ENCODE data around the gene ZFP14. TPM values are rescaled to one million over a fixed set of nuclear protein-coding genes. Genes with fewer than 3 reads are reported as not detected.

ZFP14 gene
- total and polyA plus RNA-seq, 9 donors, result 3.1 to 10.5 (median 6.7) TPM

DNA sequence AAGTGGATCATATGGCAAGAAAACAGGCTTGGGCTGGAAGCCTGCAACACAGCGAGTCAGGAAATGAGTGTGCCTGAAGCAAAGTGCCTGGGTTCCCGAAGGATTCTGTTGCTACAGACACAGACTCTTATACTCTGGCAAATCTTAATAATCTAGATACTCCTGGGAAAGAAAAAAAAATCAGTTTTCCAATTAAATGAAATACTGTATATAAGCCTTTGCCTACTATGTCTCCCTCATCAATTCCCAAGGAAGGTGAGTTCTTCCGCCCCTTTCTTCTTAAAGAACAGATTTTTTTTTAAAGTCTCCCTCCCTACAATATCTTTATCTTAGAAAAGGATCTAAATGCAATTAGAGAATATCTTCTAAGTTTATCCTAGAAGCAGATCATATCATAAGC, 29.1 kb upstream of the ZFP14 start:
- Histone ChIP-seq H3K27me3 (no peaks in the 10 kb centered on the region), H3K4me1 (ENCODE audit: insufficient read depth) (no peaks in the 10 kb centered on the region), H3K9me3 (peaks cover 0 to 32% of the 10 kb centered on the region in 2 donors), H3K27ac (no peak overlapping the region), H3K36me3 (no peaks in the 10 kb centered on the region), H3K4me3 (no peak overlapping the region)
- WGBS, 3 donors, result 84 to 99% (median 98%) methylated on average over 3 of the region's 3 CpGs
- TF ChIP-seq, protein P1, sequence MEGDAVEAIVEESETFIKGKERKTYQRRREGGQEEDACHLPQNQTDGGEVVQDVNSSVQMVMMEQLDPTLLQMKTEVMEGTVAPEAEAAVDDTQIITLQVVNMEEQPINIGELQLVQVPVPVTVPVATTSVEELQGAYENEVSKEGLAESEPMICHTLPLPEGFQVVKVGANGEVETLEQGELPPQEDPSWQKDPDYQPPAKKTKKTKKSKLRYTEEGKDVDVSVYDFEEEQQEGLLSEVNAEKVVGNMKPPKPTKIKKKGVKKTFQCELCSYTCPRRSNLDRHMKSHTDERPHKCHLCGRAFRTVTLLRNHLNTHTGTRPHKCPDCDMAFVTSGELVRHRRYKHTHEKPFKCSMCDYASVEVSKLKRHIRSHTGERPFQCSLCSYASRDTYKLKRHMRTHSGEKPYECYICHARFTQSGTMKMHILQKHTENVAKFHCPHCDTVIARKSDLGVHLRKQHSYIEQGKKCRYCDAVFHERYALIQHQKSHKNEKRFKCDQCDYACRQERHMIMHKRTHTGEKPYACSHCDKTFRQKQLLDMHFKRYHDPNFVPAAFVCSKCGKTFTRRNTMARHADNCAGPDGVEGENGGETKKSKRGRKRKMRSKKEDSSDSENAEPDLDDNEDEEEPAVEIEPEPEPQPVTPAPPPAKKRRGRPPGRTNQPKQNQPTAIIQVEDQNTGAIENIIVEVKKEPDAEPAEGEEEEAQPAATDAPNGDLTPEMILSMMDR (IDR thresholded peaks at IDR 0.05), result no peak
- DNase-seq, result no peak
- intact Hi-C loops (cut with DNase I), result no loop called here

DNA sequence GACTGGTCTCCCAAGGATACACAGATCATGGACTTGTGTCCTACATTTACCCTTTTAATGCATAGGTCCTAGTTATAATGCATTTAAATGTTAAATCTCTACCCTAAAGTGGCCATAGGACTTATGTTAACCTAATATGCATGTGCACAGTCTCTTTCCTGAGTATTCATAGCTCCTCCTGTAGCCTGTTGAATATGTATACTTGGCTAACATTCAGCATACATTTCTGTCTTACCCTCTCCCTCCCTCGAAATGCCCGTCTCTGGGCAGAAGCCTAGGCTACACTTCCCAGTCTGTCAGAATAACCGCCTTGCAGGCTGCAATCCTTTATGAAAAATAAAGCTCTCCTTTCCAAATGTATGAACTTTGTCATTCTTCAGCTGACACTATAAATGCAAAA, 25.5 kb upstream of the ZFP14 start:
- WGBS, 3 donors, result 95 to 98% (median 95%) methylated on average over 3 of the region's 3 CpGs
- Histone ChIP-seq H3K4me1 (ENCODE audit: insufficient read depth) (no peaks in the 10 kb centered on the region), H3K27ac (no peak overlapping the region), H3K9me3 (peaks cover 0 to 37% of the 10 kb centered on the region in 2 donors), H3K27me3 (no peaks in the 10 kb centered on the region), H3K4me3 (no peak overlapping the region), H3K36me3 (no peaks in the 10 kb centered on the region)
- no peak for DNase-seq
- TF ChIP-seq, protein P1 (IDR thresholded peaks at IDR 0.05), result no peak
- TF ChIP-seq EP300 (IDR thresholded peaks at IDR 0.05) (no peak), POLR2A (IDR thresholded peaks at IDR 0.05) (no peak)
- intact Hi-C loops (cut with DNase I), result no loop called here

DNA sequence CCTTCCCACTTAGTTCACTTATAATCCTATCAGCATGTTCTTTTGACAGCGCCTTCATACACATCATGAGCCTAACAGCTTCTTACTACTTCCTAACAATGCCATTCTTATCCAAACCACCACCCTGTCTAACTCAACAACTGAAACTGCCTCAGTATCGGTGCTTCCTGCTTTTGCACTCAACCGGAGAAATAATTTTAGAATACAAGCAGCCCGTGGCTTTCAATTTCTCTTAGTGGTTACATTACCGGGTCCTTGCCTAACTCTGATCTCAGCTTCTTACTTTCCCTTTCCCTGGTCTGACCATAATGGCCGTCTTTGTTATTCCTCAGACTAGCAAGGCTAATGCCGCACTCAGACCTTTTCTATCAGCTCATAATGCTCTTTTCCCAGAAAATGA, 22.5 kb upstream of the ZFP14 start:
- Histone ChIP-seq H3K4me1 (ENCODE audit: insufficient read depth) (no peaks in the 10 kb centered on the region), H3K27ac (no peak overlapping the region), H3K4me3 (no peak overlapping the region), H3K36me3 (no peaks in the 10 kb centered on the region), H3K27me3 (no peaks in the 10 kb centered on the region), H3K9me3 (peaks cover 0 to 43% of the 10 kb centered on the region in 2 donors)
- WGBS, 3 donors, result 96 to 99% (median 98%) methylated on average over 7 of the region's 7 CpGs
- TF ChIP-seq, protein P1 (IDR thresholded peaks at IDR 0.05), result no peak
- TF ChIP-seq EP300 (IDR thresholded peaks at IDR 0.05) (no peak), POLR2A (IDR thresholded peaks at IDR 0.05) (no peak)
- DNase-seq, result no peak
- intact Hi-C loops (cut with DNase I), result no loop called here

DNA sequence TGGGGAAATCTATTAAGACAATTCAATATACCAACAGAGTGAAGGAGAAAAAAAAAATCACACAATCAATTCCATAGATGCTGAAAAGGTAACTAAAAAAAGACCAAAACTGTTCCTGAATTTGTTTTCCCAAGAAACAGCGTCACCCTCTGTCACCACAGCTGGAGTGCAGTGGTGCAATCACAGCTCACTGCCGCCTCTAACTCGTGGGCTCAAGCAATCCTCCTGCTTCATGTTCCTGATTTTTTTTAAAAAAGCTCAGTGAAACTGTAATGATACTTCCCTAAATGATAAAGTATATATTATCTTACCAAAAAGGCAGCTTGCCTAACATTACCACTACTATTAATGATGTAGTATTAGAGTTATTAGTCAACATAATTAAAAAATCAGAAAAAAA, 19.6 kb upstream of the ZFP14 start:
- no peak for DNase-seq
- intact Hi-C loops (cut with DNase I), result no loop called here
- Histone ChIP-seq H3K27me3 (no peaks in the 10 kb centered on the region), H3K9me3 (peaks cover 7 to 60% of the 10 kb centered on the region in 2 donors), H3K4me3 (no peak overlapping the region), H3K36me3 (peaks cover 7% of the 10 kb centered on the region), H3K27ac (no peak overlapping the region), H3K4me1 (ENCODE audit: insufficient read depth) (no peaks in the 10 kb centered on the region)
- TF ChIP-seq EP300 (IDR thresholded peaks at IDR 0.05), result no peak
- TF ChIP-seq, protein P1 (IDR thresholded peaks at IDR 0.05), result no peak
- TF ChIP-seq POLR2A (IDR thresholded peaks at IDR 0.05), result no peak
- 93 to 98% (median 98%) methylated on average over 3 of the region's 3 CpGs for WGBS, 3 donors
